ENCODE data around the gene MYH14. TPM values are rescaled to one million over a fixed set of nuclear protein-coding genes. Genes with fewer than 3 reads are reported as not detected.

Gene MYH14
- total RNA-seq, 4 donors from 2014 or later = 110 to 329 (median 202) TPM

DNA sequence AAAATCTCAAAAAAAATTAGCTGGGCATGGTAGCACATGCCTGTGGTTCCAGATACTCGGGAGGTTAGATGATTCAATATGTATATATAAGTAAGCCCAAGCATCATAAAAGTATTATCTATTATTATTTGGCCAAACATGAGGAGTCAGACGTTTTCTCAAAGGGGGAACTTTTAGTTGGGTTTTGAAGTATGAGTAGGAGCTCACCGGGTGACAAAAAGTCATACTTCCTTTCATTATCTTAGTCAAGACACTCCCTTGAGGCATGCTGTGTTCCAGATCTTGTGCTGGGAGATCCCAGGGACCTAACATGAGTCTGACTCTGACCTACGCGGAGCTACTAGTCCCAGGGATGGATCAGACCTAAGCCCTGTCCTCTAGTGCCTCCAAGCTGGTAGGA, 8.2 kb upstream of the MYH14 start:
- 72% methylated on average over 5 of the region's 5 CpGs for WGBS, 2 donors
- no peak overlapping the region for H3K4me3 ChIP-seq (ENCODE audit: low read depth, poor library complexity, severe bottlenecking)
- intact Hi-C loops (cut with DNase I; ENCODE audit: low total_unique reads) = no loop called here
- no peak for DNase-seq (ENCODE audit: low spot score in 2 of 2)
- TF ChIP-seq, protein P1, sequence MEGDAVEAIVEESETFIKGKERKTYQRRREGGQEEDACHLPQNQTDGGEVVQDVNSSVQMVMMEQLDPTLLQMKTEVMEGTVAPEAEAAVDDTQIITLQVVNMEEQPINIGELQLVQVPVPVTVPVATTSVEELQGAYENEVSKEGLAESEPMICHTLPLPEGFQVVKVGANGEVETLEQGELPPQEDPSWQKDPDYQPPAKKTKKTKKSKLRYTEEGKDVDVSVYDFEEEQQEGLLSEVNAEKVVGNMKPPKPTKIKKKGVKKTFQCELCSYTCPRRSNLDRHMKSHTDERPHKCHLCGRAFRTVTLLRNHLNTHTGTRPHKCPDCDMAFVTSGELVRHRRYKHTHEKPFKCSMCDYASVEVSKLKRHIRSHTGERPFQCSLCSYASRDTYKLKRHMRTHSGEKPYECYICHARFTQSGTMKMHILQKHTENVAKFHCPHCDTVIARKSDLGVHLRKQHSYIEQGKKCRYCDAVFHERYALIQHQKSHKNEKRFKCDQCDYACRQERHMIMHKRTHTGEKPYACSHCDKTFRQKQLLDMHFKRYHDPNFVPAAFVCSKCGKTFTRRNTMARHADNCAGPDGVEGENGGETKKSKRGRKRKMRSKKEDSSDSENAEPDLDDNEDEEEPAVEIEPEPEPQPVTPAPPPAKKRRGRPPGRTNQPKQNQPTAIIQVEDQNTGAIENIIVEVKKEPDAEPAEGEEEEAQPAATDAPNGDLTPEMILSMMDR (IDR thresholded peaks at IDR 0.05) = no peak
- no peak for TF ChIP-seq POLR2A (IDR thresholded peaks at IDR 0.05)

DNA sequence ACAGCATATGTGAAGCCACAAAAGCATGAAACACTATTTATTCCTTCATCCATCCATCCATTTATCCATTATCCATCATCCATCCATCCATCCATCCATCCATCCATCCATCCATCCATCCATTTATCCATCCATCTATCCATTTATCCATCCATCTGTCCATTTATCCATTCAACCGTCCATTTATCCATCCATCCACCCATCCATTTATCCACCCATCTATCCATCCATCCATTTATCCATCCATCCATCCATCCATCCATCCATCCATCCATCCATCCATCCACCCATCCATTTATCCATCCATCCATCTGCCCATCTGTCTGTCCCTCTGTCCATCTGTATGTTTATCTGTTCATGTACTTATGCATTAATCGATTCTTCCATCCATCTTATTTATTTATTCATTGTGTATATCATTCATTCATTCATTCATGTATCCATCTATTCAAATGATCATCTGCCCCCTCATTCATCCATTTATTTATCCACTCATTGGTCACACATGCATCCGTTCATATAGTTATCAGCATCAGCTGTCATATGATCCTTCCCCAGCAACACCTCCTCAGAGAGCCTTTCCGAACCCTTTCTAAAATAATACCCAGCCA, 7.0 kb upstream of the MYH14 start:
- intact Hi-C loops (cut with DNase I; ENCODE audit: low total_unique reads) = no loop called here
- DNase-seq (ENCODE audit: low spot score in 2 of 2) = no peak
- WGBS, 2 donors = 77 to 78% methylated on average over 4 of the region's 4 CpGs
- H3K4me3 ChIP-seq (ENCODE audit: low read depth, poor library complexity, severe bottlenecking) = no peak overlapping the region
- TF ChIP-seq POLR2A (IDR thresholded peaks at IDR 0.05) = no peak
- TF ChIP-seq, protein P1 (IDR thresholded peaks at IDR 0.05) = no peak

GRCh38 chr19:50197348-50197747, 6.1 kb upstream of the MYH14 start:
- TF ChIP-seq POLR2A (IDR thresholded peaks at IDR 0.05) = no peak
- TF ChIP-seq, protein P1 (IDR thresholded peaks at IDR 0.05) = no peak
- 66 to 67% methylated on average over 3 of the region's 3 CpGs for WGBS, 2 donors
- no peak for DNase-seq (ENCODE audit: low spot score in 2 of 2)
- intact Hi-C loops (cut with DNase I; ENCODE audit: low total_unique reads) = no loop called here
- no peak overlapping the region for H3K4me3 ChIP-seq (ENCODE audit: low read depth, poor library complexity, severe bottlenecking)

GRCh38 chr19:50198431-50199258, 4.8 kb upstream of the MYH14 start:
- TF ChIP-seq POLR2A (IDR thresholded peaks at IDR 0.05) = no peak
- TF ChIP-seq, protein P1 (IDR thresholded peaks at IDR 0.05) = no peak
- 32 to 37% methylated on average over 7 of the region's 7 CpGs for WGBS, 2 donors
- peak in 1 of 2 donors; percentile 14 for DNase-seq (ENCODE audit: low spot score in 2 of 2)
- no peak overlapping the region for H3K4me3 ChIP-seq (ENCODE audit: low read depth, poor library complexity, severe bottlenecking)
- intact Hi-C loops (cut with DNase I; ENCODE audit: low total_unique reads) = no loop called here

DNA sequence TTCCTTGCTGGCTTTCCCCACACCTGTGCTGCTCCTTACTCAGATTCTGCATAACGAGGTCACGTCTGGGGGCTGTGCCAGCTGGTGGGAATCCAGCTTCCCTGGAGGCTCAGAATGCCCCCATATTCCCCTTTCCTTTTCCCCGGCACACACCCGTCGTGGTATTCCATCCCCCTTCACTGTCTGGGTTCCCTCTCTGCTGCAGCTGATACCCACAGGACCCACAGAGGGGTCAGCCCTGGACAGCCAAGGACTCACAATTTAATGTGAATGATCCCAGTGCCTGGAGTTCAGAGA, 4.2 kb upstream of the MYH14 start:
- 1 to 3% methylated on average over 5 of the region's 5 CpGs for WGBS, 2 donors
- H3K4me3 ChIP-seq (ENCODE audit: low read depth, poor library complexity, severe bottlenecking) = no peak overlapping the region
- intact Hi-C loops (cut with DNase I; ENCODE audit: low total_unique reads) = no loop called here
- TF ChIP-seq, protein P1 (IDR thresholded peaks at IDR 0.05) = no peak
- no peak for TF ChIP-seq POLR2A (IDR thresholded peaks at IDR 0.05)
- DNase-seq (ENCODE audit: low spot score in 2 of 2) = no peak
